ENCODE data around the gene BCAN. TPM values are rescaled to one million over a fixed set of nuclear protein-coding genes. Genes with fewer than 3 reads are reported as not detected.

BCAN gene
- total RNA-seq, 1 experiment from 2014 or later, result 1.2 TPM

DNA sequence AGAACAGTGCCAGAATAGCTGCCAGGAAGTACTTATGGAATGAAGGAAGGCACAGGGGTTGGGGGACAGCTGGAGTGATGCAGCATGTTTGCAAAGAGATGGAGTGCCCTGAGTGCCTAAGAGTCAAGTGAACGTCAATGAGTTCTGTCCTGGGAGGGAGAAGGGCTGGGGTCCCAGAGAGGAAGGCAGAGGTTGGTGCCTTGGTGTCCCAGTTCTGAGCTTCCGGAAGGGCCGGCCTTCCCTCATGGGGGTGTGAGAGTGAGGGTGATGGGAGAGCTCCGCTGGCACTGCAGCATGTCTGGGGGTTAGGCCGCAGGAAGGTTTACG is 17.7 kb downstream of the BCAN start:
- peaks cover 50% of the 10 kb centered on the region for H3K27me3 Mint-ChIP-seq (ENCODE audit: low read depth)

More for the DNA sequence above, 17.7 kb downstream of the BCAN start:
- Histone ChIP-seq H4K5ac (ENCODE audit: insufficient read length, low read depth, low read length) (no peak overlapping the region), H3K9ac (ENCODE audit: extremely low read depth, insufficient read length, low read length) (no peak overlapping the region), H3K23ac (ENCODE audit: insufficient read length, low read depth, low read length) (no peak overlapping the region), H4K91ac (ENCODE audit: insufficient read length, low read depth, low read length) (no peak overlapping the region), H2BK12ac (ENCODE audit: insufficient read length, low read depth, low read length) (no peak overlapping the region), H2AFZ (ENCODE audit: low read length) (no peak overlapping the region), H3K23me2 (ENCODE audit: insufficient read length, low read depth, low read length, poor library complexity, severe bottlenecking) (peaks cover 10% of the 10 kb centered on the region), H3K14ac (ENCODE audit: insufficient read depth, low read length) (no peak overlapping the region), H3K56ac (ENCODE audit: insufficient read length, low read depth, low read length) (no peak overlapping the region), H2BK120ac (ENCODE audit: low read depth, low read length, poor library complexity, severe bottlenecking) (no peak overlapping the region), H2AK5ac (ENCODE audit: insufficient read length, low read length) (no peak overlapping the region), H3K4ac (ENCODE audit: low read depth, low read length) (no peak overlapping the region), H3K27me3 (ENCODE audit: insufficient read depth, low read length) (no peaks in the 10 kb centered on the region; the same call in 1 of the 2 replicates), H3K79me2 (ENCODE audit: insufficient read depth, low read length) (no peaks in the 10 kb centered on the region), H2BK5ac (ENCODE audit: insufficient read length, low read length) (no peak overlapping the region), H3K27ac (ENCODE audit: insufficient read length, low read depth, low read length) (no peak overlapping the region), H3K4me2 (ENCODE audit: insufficient read depth, insufficient read length, low read length) (no peak overlapping the region), H4K20me1 (ENCODE audit: control insufficient read depth, insufficient read depth, insufficient read length) (no peaks in the 10 kb centered on the region), H3K4me1 (ENCODE audit: insufficient read depth, low read length) (peaks cover 15% of the 10 kb centered on the region; the same call in 1 of the 2 replicates), H3K79me1 (ENCODE audit: insufficient read depth, low read depth, low read length, poor library complexity, severe bottlenecking) (no peaks in the 10 kb centered on the region), H3K9me3 (ENCODE audit: control insufficient read depth, low read depth, low read length) (no peaks in the 10 kb centered on the region), H2BK15ac (ENCODE audit: low read depth, low read length) (no peak overlapping the region), H4K8ac (replicated peaks; ENCODE audit: insufficient read length, low read depth, low read length) (no peak overlapping the region), H3K18ac (ENCODE audit: insufficient read length, low read depth, low read length) (no peak overlapping the region), H2BK20ac (ENCODE audit: low read depth, low read length, poor library complexity, severe bottlenecking) (no peak overlapping the region), H3T11ph (ENCODE audit: low read length) (no peak overlapping the region)
- Mint-ChIP-seq H3K9me3 (no peaks in the 10 kb centered on the region), H3K4me3 (peak overlapping the region in 1 of 2 experiments; percentile 21; a peak in 2 of 5 replicates), H3K4me1 (peaks cover 78 to 80% of the 10 kb centered on the region in 2 experiments), H3K36me3 (ENCODE audit: insufficient read depth in 1 of 3, low read depth in 3 of 3) (no peaks in the 10 kb centered on the region), H3K27ac (peak overlapping the region in 1 of 3 experiments; percentile 81; a peak in 1 of 7 replicates)
- TF ChIP-seq, protein P1, sequence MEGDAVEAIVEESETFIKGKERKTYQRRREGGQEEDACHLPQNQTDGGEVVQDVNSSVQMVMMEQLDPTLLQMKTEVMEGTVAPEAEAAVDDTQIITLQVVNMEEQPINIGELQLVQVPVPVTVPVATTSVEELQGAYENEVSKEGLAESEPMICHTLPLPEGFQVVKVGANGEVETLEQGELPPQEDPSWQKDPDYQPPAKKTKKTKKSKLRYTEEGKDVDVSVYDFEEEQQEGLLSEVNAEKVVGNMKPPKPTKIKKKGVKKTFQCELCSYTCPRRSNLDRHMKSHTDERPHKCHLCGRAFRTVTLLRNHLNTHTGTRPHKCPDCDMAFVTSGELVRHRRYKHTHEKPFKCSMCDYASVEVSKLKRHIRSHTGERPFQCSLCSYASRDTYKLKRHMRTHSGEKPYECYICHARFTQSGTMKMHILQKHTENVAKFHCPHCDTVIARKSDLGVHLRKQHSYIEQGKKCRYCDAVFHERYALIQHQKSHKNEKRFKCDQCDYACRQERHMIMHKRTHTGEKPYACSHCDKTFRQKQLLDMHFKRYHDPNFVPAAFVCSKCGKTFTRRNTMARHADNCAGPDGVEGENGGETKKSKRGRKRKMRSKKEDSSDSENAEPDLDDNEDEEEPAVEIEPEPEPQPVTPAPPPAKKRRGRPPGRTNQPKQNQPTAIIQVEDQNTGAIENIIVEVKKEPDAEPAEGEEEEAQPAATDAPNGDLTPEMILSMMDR (conservative IDR thresholded peaks at IDR 0.05), result no peak
- no CpG with 5 or more reads among the region's 6 CpGs for WGBS (ENCODE audit: extremely low coverage, insufficient read length, low lambda C conversion rate)
- no peak for DNase-seq
